HepG2 (cell line): ENCODE measurements around the gene PRDX6.

ENCODE experiments used
- CTCF ChIP-seq: sonication (generic); formaldehyde crosslinking; IDR thresholded peaks from 2 replicates; pipeline ENCODE4 v1.5.0; 2020; ENCODE audit warnings: mild to moderate bottlenecking, missing genetic modification reagents, moderate library complexity
- GABPB1 ChIP-seq: IDR thresholded peaks from 2 replicates; pipeline ENCODE4 v1.6.1; 2016; ENCODE audit warnings: mild to moderate bottlenecking, missing genetic modification reagents, moderate library complexity, missing compliant biosample characterization
- MAX ChIP-seq: IDR thresholded peaks from 2 replicates; pipeline ENCODE4 v1.6.1; 2012; ENCODE audit warnings: inconsistent platforms
- MLLT10 ChIP-seq: sonication (generic); formaldehyde crosslinking; IDR thresholded peaks from 2 replicates; pipeline ENCODE4 v1.4.0; 2020; ENCODE audit warnings: missing genetic modification reagents
- POLR2A ChIP-seq, 2 experiments: IDR thresholded peaks; 2 replicates each; pipeline ENCODE4 v1.6.1; 2011; ENCODE audit warnings: low read depth in 2 of 2, low read length in 2 of 2, mild to moderate bottlenecking in 1 of 2, moderate library complexity in 1 of 2; ENCODE audit not compliant: insufficient read depth in 1 of 2
- ZBTB10 ChIP-seq: sonication (generic); formaldehyde crosslinking; IDR thresholded peaks from 2 replicates; pipeline ENCODE4 v1.4.0; 2020; ENCODE audit warnings: missing genetic modification reagents, borderline replicate concordance
- ZNF274 ChIP-seq: sonication (generic); formaldehyde crosslinking; IDR thresholded peaks from 2 replicates; pipeline ENCODE4 v1.5.1; 2020; ENCODE audit warnings: mild to moderate bottlenecking, missing genetic modification reagents
- ZZZ3 ChIP-seq: sonication (generic); formaldehyde crosslinking; IDR thresholded peaks from 2 replicates; pipeline ENCODE4 v1.4.0; 2020; ENCODE audit warnings: missing genetic modification reagents, mild to moderate bottlenecking, borderline replicate concordance

- TF ChIP-seq MAX (no peak), ZBTB10 (CRISPR knock-in tag) (no peak), MLLT10 (CRISPR knock-in tag) (no peak), ZNF274 (CRISPR knock-in tag) (no peak), GABPB1 (CRISPR knock-in tag) (no peak), ZZZ3 (CRISPR knock-in tag) (no peak), POLR2A (IDR thresholded peaks at IDR 0.05; ENCODE audit: insufficient read depth in 1 of 2, low read depth in 2 of 2, low read length in 2 of 2) (no peak), CTCF (CRISPR knock-in tag) (no peak)
Observed at GRCh38 chr1:173507847-173508209, 30.7 kb downstream of the PRDX6 start.
